Measurements from ENCODE around the gene PRKN.

The PRKN gene

GRCh38 chr6:161596807-161597520 is 1130.6 kb downstream of the PRKN start:
- TF ChIP-seq CTCF (IDR thresholded peaks at IDR 0.05; ENCODE audit: insufficient read depth, low read depth, low read length, missing control alignments) = no peak
- DNase-seq (ENCODE audit: low read depth) = no peak
- H3K4me3 ChIP-seq (ENCODE audit: low read length) = no peak overlapping the region

GRCh38 chr6:161594412-161594811 is 1133.2 kb downstream of the PRKN start:
- no peak overlapping the region for H3K4me3 ChIP-seq (ENCODE audit: low read length)
- no peak for DNase-seq (ENCODE audit: low read depth)
- TF ChIP-seq CTCF (IDR thresholded peaks at IDR 0.05; ENCODE audit: insufficient read depth, low read depth, low read length, missing control alignments) = no peak

GRCh38 chr6:161590961-161591627 is 1136.5 kb downstream of the PRKN start:
- TF ChIP-seq CTCF (IDR thresholded peaks at IDR 0.05; ENCODE audit: insufficient read depth, low read depth, low read length, missing control alignments) = no peak
- no peak for DNase-seq (ENCODE audit: low read depth)
- no peak overlapping the region for H3K4me3 ChIP-seq (ENCODE audit: low read length)

- no peak for TF ChIP-seq CTCF (IDR thresholded peaks at IDR 0.05; ENCODE audit: insufficient read depth, low read depth, low read length, missing control alignments)
- no peak for DNase-seq (ENCODE audit: low read depth)
- H3K4me3 ChIP-seq (ENCODE audit: low read length) = no peak overlapping the region
Observed at GRCh38 chr6:161586887-161587286, 1140.7 kb downstream of the PRKN start.

GRCh38 chr6:161584621-161585340 is 1142.8 kb downstream of the PRKN start:
- TF ChIP-seq CTCF (IDR thresholded peaks at IDR 0.05; ENCODE audit: insufficient read depth, low read depth, low read length, missing control alignments) = no peak
- DNase-seq (ENCODE audit: low read depth) = no peak
- H3K4me3 ChIP-seq (ENCODE audit: low read length) = no peak overlapping the region

GRCh38 chr6:161584051-161584450 is 1143.5 kb downstream of the PRKN start:
- TF ChIP-seq CTCF (IDR thresholded peaks at IDR 0.05; ENCODE audit: insufficient read depth, low read depth, low read length, missing control alignments) = no peak
- peak; percentile 16 for DNase-seq (ENCODE audit: low read depth)
- H3K4me3 ChIP-seq (ENCODE audit: low read length) = no peak overlapping the region

Measured in epithelial cell of esophagus (primary cell).